Duodenal mucosa (tissue), 2 donors: ENCODE data around the gene AGBL3.

Experiments
- H3K27ac ChIP-seq: one replicate; pipeline ENCODE4 v1.7.0; 2013; ENCODE audit warnings: low read depth, low read length
- H3K27me3 ChIP-seq, 2 donors: one replicate each; pipeline ENCODE4 v1.7.0; 2013; ENCODE audit warnings: low read length in 2 of 2, control low read depth in 1 of 2; ENCODE audit not compliant: insufficient read depth in 2 of 2, control insufficient read depth in 1 of 2
- H3K36me3 ChIP-seq, 2 donors: one replicate each; pipeline ENCODE4 v1.7.0; 2013; ENCODE audit warnings: low read length in 2 of 2, control low read depth in 1 of 2; ENCODE audit not compliant: insufficient read depth in 2 of 2, control insufficient read depth in 1 of 2
- H3K4me1 ChIP-seq, 2 donors: one replicate each; pipeline ENCODE4 v1.7.0; 2013; ENCODE audit warnings: low read length in 2 of 2, control low read depth in 1 of 2; ENCODE audit not compliant: insufficient read depth in 2 of 2, control insufficient read depth in 1 of 2
- H3K4me3 ChIP-seq, 2 donors: one replicate each; pipeline ENCODE4 v1.7.0; 2013; ENCODE audit warnings: low read length in 2 of 2, low read depth in 1 of 2
- H3K9ac ChIP-seq, 2 donors: one replicate each; pipeline ENCODE4 v1.7.0; 2013; ENCODE audit warnings: low read length in 2 of 2, low read depth in 1 of 2
- H3K9me3 ChIP-seq, 2 donors: one replicate each; pipeline ENCODE4 v1.7.0; 2013; ENCODE audit warnings: low read length in 2 of 2, control low read depth in 1 of 2; ENCODE audit not compliant: control insufficient read depth in 1 of 2

Gene AGBL3

DNA sequence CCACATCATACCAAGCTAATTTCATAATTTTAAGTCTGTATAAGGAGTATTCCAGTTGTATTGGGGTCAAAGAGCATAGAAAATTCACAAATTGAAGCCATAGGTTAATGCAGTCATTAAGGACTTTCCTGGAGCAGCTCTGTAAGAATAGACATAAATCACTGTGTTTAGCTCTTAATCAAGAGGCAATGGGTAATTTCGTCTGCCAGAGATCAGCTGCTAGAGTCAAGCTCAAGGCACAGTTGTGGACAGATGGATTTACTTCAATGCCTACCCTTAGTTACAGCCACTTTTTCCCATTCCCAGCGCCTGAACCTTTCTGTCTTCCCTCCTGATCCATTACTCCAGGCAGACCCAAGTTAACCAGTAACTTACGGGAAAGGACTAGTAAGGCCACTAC lies 40.6 kb upstream of the AGBL3 start:
- H3K9me3 ChIP-seq: no peaks in the 10 kb centered on the region
- no peaks in the 10 kb centered on the region for H3K27me3 ChIP-seq
- no peak overlapping the region for H3K27ac ChIP-seq
- H3K9ac ChIP-seq: no peak overlapping the region
- H3K36me3 ChIP-seq: peaks cover 0 to 3% of the 10 kb centered on the region in 2 donors
- H3K4me3 ChIP-seq: peak overlapping the region; percentile 8 to 29
- H3K4me1 ChIP-seq: peaks cover 9 to 20% of the 10 kb centered on the region in 2 donors

DNA sequence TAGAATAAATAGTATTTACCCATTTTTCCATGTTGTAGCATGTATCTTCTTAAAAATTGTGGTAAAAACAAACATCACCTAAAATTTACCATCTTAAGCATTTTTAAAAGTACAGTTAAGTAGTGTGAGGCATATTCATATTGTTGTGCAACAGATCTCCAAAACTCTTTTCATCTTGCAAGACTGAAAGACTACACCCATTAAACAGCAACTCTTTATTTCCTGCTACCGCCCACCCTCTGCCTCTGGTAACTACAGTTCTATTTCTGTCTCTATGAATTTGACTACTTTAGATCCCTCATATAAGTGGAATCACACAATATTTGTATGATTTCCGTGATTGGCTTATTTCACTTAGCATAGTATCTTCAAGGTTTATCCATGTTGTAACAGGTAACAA lies 40.0 kb upstream of the AGBL3 start:
- Histone ChIP-seq H3K9me3 (no peaks in the 10 kb centered on the region), H3K4me1 (peaks cover 9 to 20% of the 10 kb centered on the region in 2 donors), H3K36me3 (peaks cover 0 to 3% of the 10 kb centered on the region in 2 donors), H3K27me3 (no peaks in the 10 kb centered on the region), H3K27ac (no peak overlapping the region), H3K9ac (no peak overlapping the region), H3K4me3 (no peak overlapping the region)

DNA sequence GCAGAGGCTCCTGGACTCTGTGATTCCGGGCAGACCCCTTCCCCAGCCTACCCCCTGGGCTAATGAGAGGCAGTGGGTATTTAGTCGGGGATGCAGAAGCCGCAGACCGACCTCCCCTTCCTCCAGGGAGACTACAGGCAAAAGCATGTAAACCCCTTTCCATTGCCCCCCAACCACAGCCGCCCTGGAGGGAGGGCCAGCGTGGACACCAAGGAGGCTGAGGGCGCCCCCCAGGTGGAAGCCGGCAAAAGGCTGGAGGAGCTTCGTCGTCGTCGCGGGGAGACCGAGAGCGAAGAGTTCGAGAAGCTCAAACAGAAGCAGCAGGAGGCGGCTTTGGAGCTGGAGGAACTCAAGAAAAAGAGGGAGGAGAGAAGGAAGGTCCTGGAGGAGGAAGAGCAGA lies 39.0 kb upstream of the AGBL3 start:
- H3K36me3 ChIP-seq: peaks cover 0 to 3% of the 10 kb centered on the region in 2 donors
- H3K4me1 ChIP-seq: peaks cover 9 to 11% of the 10 kb centered on the region in 2 donors
- no peak overlapping the region for H3K27ac ChIP-seq

DNA sequence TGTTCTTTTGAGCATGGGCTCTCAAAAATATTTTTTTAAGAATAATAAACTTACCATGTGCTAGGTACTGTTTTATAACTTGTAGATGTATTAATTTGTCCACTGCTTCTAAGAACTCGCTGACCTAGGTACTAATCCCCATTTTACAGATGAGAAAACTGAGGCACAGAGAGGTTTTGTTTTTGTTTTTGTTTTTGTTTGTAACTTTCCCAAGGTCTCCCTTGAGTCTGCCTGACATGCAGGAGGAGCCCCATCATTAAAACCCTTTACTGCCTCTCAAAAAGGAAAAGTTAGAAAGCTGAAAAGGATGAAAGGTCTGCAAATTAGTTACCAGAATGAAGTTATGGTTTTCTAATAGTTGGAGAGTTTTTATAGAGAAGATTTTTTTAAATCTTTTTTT lies 38.5 kb upstream of the AGBL3 start:
- no peak overlapping the region for H3K27ac ChIP-seq
- H3K27me3 ChIP-seq: no peaks in the 10 kb centered on the region
- H3K4me3 ChIP-seq: no peak overlapping the region
- no peaks in the 10 kb centered on the region for H3K9me3 ChIP-seq
- H3K36me3 ChIP-seq: peaks cover 0 to 3% of the 10 kb centered on the region in 2 donors
- peaks cover 9 to 11% of the 10 kb centered on the region in 2 donors for H3K4me1 ChIP-seq
- H3K9ac ChIP-seq: no peak overlapping the region

More for the DNA sequence above, 39.0 kb upstream of the AGBL3 start:
- Histone ChIP-seq H3K4me3 (no peak overlapping the region), H3K27me3 (no peaks in the 10 kb centered on the region), H3K9ac (no peak overlapping the region), H3K9me3 (no peaks in the 10 kb centered on the region)

DNA sequence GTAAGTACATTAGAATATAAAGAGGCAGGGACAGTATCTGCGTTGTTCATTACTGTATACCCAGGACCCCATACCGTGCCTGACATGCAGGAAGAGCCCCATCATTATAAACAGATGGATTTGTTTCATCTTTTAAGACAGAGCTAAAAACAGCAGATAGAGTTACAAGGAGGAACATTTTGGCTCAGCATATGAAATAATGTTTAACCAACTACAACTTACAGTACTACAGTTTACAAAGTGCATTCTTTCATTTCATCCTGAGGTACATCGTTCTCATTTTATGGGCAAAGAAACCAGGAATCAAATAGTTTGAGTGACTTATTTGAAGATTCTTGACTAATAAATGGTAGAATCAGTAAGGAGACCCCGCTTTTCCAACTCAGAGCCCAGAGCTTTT lies 38.1 kb upstream of the AGBL3 start:
- no peak overlapping the region for H3K4me3 ChIP-seq
- peaks cover 9 to 11% of the 10 kb centered on the region in 2 donors for H3K4me1 ChIP-seq
- peaks cover 0 to 3% of the 10 kb centered on the region in 2 donors for H3K36me3 ChIP-seq
- no peak overlapping the region for H3K27ac ChIP-seq
- H3K27me3 ChIP-seq: no peaks in the 10 kb centered on the region
- no peak overlapping the region for H3K9ac ChIP-seq
- no peaks in the 10 kb centered on the region for H3K9me3 ChIP-seq

DNA sequence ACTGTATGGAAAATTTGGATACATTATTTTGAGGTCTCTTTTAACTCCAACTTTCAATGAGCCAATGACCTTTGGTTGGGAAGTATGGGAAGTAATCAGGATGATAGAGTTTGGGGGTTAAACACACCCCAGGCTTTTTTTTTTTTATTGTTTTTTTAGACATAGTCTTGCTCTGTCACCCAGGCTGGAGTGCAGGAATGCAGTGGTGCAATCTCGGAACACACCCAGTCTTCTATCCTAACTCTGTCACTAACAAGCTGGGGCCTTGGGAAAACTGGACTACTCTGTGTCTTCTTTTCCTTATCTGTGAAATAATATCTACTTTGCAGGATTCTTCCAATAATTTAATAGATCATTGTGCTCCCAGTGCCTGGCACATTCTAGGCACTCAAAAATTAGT lies 37.6 kb upstream of the AGBL3 start:
- Histone ChIP-seq H3K36me3 (peaks cover 0 to 3% of the 10 kb centered on the region in 2 donors), H3K27ac (no peak overlapping the region), H3K9me3 (no peaks in the 10 kb centered on the region), H3K9ac (no peak overlapping the region), H3K4me3 (no peak overlapping the region), H3K4me1 (peaks cover 9 to 11% of the 10 kb centered on the region in 2 donors), H3K27me3 (no peaks in the 10 kb centered on the region)

DNA sequence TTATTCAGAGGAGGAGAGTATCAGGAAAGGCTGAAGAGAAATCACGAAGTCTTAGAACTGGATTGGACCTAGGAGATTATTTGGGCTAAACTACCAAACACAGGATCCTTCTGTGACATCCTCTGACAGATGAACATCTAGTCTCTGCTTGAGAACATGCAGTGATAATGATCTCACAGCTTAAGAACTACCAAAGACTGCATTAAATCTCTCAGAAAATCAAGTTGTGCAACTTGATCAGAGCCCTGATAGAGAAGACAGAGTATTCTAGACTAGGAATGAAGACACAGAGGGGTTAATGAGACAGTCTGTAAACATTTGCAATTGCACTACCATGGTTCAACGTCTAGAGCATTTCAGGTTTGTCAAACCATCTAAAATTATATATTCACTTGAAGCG lies 37.1 kb upstream of the AGBL3 start:
- peaks cover 9 to 11% of the 10 kb centered on the region in 2 donors for H3K4me1 ChIP-seq
- no peaks in the 10 kb centered on the region for H3K27me3 ChIP-seq
- peaks cover 0 to 3% of the 10 kb centered on the region in 2 donors for H3K36me3 ChIP-seq
- no peak overlapping the region for H3K4me3 ChIP-seq
- no peak overlapping the region for H3K9ac ChIP-seq
- no peak overlapping the region for H3K27ac ChIP-seq
- H3K9me3 ChIP-seq: no peaks in the 10 kb centered on the region

DNA sequence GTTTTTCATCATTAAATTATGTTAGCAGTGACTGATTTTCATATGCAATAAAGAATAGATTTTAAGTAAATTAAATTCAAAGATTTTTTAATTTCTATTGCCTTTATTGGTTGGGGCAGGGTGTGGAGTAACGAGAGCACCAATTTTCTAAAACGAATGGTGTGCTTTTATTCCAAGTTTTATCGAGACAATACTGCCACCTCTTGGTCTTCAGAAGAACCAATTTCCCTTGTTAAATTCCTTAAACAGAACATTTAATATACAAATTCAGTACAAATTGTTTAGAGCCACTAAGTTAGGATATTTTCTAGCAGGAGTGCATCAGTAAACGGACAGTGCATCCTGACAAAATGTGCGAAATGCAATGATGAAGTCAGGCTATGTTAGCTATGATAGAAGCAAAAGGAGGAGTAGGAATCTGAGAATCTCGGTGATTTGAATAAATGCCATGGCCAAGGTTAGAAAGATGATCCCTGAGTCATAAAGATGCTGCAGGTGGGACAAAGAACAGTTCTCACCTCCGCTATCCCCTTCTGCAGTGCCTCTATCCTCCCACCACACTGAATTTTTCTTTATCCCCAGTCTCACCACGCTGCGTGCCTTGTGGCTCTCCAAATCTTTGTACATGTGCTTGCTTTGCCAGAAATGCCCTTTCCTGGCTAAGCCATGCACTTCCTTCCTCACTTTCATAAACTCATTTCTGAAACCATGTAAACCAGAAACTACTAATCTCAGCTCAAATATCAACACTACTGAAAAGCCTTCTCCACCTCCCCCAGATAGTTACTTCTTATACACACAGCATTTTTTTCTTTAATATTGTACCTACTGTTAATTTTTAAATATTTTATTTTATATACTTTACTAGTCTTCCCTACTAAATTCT lies 31.9 kb upstream of the AGBL3 start:
- Histone ChIP-seq H3K4me1 (no peaks in the 10 kb centered on the region), H3K9ac (no peak overlapping the region), H3K4me3 (no peak overlapping the region), H3K27ac (no peak overlapping the region), H3K36me3 (peaks cover 0 to 3% of the 10 kb centered on the region in 2 donors), H3K27me3 (no peaks in the 10 kb centered on the region), H3K9me3 (no peaks in the 10 kb centered on the region)

DNA sequence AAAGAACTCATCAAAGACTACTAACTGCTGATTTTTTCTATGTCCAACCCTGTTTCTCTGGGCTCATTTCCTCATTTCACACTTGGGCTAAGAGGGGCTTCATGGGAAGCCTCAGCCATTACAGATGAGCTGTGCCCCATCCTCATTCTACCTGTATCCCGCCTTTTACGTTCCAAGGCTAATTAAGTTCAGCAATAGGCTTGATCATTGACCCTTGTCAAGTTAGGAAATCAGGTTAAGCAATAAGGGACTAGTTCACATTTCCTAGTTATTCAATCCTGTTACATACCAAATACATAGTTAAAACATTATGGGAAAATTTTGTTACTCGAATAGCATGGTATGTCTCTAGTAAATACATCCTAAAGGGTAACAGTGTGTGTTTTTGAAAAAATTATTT lies 29.3 kb upstream of the AGBL3 start:
- Histone ChIP-seq H3K9me3 (no peaks in the 10 kb centered on the region), H3K27ac (no peak overlapping the region), H3K4me3 (no peak overlapping the region), H3K9ac (no peak overlapping the region), H3K36me3 (no peaks in the 10 kb centered on the region), H3K4me1 (no peaks in the 10 kb centered on the region), H3K27me3 (no peaks in the 10 kb centered on the region)

DNA sequence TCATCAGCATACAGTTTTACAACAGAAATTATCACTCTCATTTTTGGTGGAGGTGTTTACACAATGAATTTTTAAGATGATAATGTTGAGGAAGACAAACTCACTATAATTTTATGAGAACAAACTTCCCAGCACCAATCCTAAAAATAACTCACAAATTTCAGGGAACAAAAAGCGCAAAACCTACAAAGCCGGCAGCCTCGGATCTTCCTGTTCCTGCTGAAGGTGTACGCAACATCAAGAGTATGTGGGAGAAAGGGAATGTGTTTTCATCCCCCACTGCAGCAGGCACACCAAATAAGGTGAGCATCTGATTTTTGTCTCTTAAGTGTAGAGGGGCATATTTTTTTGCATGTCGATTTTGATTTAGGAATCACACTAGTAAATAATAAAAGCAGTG lies 26.5 kb upstream of the AGBL3 start:
- H3K4me1 ChIP-seq: no peaks in the 10 kb centered on the region
- H3K9me3 ChIP-seq: no peaks in the 10 kb centered on the region
- H3K36me3 ChIP-seq: no peaks in the 10 kb centered on the region
- H3K4me3 ChIP-seq: no peak overlapping the region
- H3K9ac ChIP-seq: no peak overlapping the region
- H3K27me3 ChIP-seq: no peaks in the 10 kb centered on the region
- H3K27ac ChIP-seq: no peak overlapping the region
